HG02943 (cell line): ENCODE measurements around the gene RNMT.
A peak's percentile ranks its signal among the peaks of the same experiment; 100 is the strongest.
"Not testable (repeated sequence)": the region's sequence is repeated elsewhere in the genome, so short reads cannot be mapped to it uniquely, and the experiment has no call there.

Experiments
- ATAC-seq: cut with Tn5 transposase; IDR thresholded peaks from one replicate; pipeline ENCODE4 v1.9.1; 2021; ENCODE audit warnings: mild to moderate bottlenecking, low read depth, moderate library complexity; ENCODE audit not compliant: unreplicated experiment

RNMT gene

GRCh38 chr18:13726232-13726971, at the start of gene RNMT, which contains the start of gene FAM210A:
TSS of gene RNMT (plus strand) at chr18:13726673. CDS start at chr18:13731518, 4,845 bp downstream.
TSS of gene FAM210A (minus strand) at chr18:13726558. CDS start at chr18:13682077, 44,481 bp downstream.
- peak; percentile 88 for ATAC-seq

DNA sequence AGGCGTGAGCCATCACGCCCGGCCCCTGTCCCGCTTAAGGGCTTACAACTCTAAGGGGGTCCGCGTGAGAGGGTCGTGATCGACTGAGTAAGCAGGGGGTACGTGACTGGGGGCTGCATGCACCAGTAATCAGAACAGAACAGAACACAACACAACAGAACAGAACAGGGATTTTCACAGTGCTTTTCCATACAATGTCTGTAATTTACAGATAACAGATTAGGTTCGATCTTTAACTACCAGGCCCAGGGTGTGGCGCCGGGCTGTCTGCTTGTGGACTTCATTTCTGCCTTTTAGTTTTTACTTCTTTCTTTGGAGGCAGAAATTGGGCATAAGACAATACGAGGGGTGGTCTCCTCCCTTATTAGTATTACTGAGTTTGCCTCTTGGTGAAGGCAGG, 49.1 kb upstream of the RNMT start:
- not testable (repeated sequence) for ATAC-seq

GRCh38 chr18:13680612-13681011, 45.9 kb upstream of the RNMT start:
- ATAC-seq = no peak

DNA sequence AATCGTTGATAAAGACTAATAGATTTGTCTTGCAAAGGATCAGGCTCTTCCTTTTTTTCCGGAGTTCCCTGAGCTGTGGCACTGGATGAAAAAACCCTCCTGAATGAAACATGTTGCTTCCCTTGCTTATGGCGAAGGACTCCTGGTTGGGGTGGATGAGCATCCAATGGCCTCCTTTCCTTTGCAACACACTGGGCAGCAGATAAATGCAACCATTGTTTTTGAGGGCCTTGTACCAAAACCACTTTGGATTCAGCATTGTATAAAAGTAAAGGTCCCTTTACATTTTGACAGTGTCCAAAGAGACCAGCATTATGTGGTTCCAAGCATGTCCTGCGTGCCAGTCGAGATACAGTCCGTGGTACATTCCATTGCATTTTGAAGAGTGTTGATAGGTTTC, 44.8 kb upstream of the RNMT start:
- no peak for ATAC-seq

DNA sequence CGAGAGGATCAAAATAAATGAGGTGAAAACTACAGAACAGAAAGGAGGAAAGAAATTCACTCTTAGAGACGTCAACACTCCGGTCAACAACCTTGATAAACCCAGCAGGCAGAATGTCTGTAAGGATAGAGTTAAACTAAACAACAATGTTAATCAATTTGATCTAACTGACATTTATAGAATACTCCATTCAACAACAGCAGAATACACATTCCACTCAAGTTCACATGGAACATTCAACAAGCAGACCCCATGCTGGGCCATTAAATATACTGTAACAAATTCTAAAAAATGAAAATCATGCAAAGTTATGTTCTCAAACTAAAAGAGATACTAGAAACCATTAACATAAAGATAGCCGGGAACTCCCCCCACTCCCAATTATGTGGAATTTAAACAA, 41.9 kb upstream of the RNMT start:
- ATAC-seq = no peak

DNA sequence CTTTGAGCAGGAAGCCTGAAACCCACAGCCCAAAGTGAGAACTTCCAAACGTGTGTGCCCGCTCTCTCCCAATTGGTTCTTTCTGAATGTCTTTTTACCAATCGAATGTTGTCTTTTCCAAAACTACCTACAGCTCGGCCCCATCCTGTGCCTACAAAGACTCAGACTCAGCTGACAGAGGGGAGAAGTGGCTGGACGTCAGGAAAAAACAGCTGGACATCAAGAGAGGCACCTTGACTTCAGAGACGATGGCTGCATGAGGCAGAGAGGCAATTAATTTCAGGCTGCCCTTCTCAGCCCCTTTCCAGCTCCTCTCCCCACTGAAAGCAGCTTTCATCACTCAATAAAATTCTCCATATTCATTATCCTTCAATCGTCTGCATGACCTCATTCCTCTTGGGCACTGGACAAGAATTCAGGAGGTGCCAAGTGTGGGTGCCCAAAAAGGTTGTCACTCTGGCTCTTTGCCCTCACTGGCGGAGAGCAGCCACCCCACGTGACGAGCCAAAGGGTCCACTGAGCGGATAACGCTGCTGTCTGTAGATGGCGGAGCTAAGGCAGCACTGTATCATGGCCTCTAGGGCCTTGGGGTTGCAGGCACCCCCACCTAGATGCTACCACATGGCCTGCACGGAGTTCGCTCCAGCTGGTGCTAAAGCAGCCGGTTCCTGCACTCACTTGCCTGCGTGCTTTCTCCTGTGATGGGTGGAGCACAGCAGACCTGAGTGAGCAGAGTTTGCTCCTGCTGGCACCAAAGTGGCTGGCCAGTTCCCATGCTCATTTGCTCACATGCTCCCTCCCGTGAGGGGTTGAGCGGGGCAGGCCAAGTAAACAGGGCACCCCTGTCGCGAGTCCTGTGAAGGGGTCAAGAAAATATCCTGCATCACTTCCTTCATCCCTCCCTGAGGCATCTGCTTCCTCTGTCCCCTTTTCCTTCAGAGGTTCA, 38.0 kb upstream of the RNMT start:
- ATAC-seq = no peak

DNA sequence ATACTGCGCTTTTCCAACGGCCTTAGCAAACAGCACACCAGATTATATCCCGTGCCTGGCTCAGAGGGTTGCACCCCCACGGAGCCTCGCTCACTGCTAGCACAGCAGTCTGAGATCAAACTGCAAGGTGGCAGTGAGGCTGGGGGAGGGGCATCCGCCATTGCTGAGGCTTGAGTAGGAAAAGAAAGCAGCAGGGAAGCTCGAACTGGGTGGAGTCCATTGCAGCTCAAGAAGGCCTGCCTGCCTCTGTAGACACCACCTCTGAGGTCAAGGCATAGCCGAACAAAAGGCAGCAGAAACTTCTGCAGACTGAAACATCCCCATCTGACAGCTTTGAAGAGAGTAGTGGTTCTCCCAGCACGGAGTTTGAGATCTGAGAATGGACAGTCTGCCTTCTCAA, 36.4 kb upstream of the RNMT start:
- not testable (repeated sequence) for ATAC-seq

GRCh38 chr18:13695337-13695736, 31.1 kb upstream of the RNMT start:
- not testable (repeated sequence) for ATAC-seq

- no peak for ATAC-seq
These were observed 29.5 kb upstream of the RNMT start for GRCh38 chr18:13696961-13697360.

- no peak for ATAC-seq
These were observed 26.3 kb upstream of the RNMT start for GRCh38 chr18:13700153-13700552.

GRCh38 chr18:13703899-13704298, 22.6 kb upstream of the RNMT start:
- ATAC-seq = no peak

GRCh38 chr18:13710414-13710831, 16.1 kb upstream of the RNMT start:
- no peak for ATAC-seq

GRCh38 chr18:13712400-13713131, 13.9 kb upstream of the RNMT start:
- ATAC-seq = no peak

DNA sequence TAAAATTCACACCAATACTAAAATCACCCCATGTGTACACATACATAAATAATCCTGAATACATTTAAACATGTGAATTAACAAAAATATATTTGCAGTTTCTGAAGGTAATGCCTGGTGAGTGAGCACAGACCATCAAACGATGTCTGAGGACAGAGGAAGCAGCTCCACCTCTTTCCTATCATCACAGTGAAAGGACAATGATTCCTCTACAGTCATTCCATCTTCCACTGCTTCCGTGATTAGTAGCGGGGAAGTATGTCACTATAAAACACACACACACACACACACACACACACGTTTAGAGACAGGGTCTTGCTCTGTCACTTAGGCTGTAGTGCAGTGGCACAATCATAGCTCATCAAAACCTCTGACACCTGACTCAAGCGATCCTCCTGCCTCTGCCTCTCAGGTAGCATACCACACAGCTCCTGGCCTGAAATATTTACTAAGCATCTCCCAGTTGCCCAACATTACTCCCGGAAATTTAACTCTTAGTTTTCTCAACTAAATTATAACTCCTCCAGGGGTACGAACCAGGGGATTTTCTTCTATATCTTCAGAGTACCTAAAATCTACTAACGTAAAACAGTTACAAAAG, 12.9 kb upstream of the RNMT start:
- ATAC-seq = no peak

DNA sequence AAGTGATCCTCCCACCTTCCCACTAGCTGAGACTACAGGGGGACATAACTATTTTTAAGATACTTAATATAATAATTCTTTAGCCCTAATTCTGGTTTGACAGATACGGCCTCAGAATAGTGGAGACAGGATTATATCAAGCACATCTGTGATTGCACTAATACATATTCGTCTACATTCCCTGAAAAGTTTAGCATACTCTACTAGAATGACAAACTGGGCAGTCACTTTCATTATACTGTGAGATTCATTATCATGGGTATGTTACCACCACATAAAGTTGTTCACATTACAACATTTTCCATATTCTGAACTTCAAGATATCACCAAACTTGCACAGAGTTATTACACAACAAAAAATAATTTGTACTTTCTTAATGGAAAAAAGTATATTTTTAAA, 11.1 kb upstream of the RNMT start:
- no peak for ATAC-seq

DNA sequence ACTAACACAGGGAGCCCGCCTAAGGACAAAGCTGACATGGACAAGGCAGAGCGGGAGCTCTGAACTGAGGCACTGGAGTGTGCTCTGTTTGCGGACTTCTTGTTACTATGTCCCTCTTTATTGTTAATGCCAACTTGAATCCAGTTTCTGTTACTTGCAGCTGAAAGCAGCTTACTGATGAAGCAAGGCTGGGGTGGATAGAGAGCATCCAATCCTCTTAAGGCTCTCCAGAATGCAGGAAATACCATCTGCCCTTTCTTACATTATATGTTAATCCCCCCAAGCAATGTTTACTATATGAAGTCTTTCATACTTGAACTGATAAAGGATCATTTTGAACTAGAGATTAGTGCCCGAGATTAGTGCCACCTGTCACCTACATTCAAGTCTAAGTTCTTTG, 9.6 kb upstream of the RNMT start:
- no peak for ATAC-seq

GRCh38 chr18:13720123-13720522, 6.3 kb upstream of the RNMT start:
- no peak for ATAC-seq

DNA sequence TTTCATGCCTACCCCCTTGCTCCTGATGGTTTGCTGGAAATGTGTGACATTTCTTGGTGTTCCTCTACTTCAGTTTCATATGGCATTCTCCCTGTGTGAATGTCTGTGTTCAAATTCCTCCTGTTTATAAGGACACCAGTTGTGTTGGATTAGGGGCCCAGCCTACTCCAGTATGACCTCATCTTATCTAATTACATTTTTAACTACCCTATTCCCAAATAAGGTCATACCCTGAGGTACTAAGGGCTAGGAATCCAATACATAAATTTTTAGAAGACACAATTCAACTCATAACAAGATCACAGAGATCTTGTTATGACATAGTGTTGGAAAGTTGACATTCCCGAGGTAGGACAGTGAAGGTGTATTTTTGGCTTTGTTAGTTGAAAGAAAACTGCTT, 5.6 kb upstream of the RNMT start:
- ATAC-seq = no peak

GRCh38 chr18:13725566-13726231, 774 bp upstream of the RNMT start:
- peak; percentile 0 for ATAC-seq

DNA sequence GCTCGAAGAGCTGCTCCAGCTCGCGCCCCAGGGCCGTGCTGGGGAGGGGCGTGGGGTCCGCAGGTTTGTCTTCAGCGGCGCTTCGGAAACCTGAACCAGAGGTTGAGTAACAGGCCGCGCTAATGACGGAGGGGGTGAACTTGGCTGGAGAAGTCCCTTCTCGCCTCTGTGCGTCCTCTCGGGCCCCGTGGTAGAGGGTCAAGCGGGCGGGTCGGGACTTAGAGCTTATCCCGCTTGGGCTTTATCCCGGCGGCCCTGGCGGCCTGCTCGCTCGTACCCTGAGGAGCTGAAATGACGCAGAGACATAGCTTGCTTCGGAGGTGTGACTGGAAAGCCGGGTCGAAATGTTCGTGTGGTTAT, 479 bp downstream of the RNMT start:
- ATAC-seq = peak; percentile 27
